ENCODE results near the gene SPATA31C1. TPM values are rescaled to one million over a fixed set of nuclear protein-coding genes. Genes with fewer than 3 reads are reported as not detected.

The SPATA31C1 gene
- total and polyA plus RNA-seq, 2 of the 13 experiments (the other 11 are each of a cell fraction or from before 2014, with no cell fraction given) = not detected

DNA sequence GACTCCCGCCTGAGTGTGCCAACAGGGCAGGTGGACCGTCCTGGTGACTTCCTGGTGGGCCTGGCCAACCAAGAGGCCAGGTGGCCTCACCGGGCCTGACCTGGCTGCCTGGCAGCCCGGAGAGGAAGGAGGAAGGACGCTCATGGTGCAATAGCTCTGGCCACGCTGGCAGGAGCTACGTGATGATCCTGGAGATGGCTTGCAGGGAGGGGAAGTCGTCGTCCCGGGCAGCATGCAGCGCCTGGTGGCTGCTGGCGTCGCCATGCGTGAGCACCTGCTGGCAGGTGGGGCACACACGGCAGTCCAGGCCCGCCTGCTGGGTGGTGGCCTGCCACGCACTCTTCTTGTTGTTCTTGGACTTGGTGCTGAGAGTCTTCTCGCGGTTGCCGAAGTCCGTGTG lies 26.3 kb downstream of the SPATA31C1 start (continued):
- TF ChIP-seq TCF7 (IDR thresholded peaks at IDR 0.05; ENCODE audit: low read depth) (no peak), ZNF549 (CRISPR knock-in tag; IDR thresholded peaks at IDR 0.05) (no peak)

DNA sequence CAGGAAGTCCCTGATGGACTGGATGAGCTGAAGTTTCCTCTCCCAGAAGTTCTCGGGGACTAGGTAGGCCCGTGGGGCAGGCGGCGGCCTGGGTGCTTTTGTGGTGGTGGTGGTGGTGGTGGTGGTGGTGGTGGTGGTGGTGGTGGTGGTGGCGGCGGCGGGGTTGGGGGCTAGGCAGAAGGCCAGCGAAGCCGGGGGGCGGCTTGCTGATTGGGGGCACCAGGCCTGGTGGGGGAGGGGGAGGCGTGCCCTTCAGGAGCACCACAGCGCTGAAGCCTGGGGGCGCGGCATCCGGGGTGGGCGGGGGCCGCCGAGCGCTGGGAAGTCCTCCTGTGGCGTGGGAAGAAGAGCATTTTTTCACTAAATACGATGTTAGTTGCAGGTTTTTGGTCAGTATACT lies 26.9 kb downstream of the SPATA31C1 start:
- Histone ChIP-seq H4K20me1 (ENCODE audit: insufficient read depth, low read length) (no peaks in the 10 kb centered on the region), H2AFZ (ENCODE audit: low read length) (no peak overlapping the region), H3K79me2 (ENCODE audit: insufficient read depth, low read length) (no peaks in the 10 kb centered on the region), H3K4me3 (replicated peaks in 1 of 3; ENCODE audit: insufficient read depth in 1 of 3, low read depth in 2 of 3, low read length in 3 of 3) (no peak overlapping the region), H3K27ac (ENCODE audit: extremely low read length, insufficient read depth, low read length) (no peak overlapping the region), H3K4me1 (ENCODE audit: insufficient read depth, low read length) (no peaks in the 10 kb centered on the region), H3K9ac (ENCODE audit: insufficient read depth, low read depth, low read length) (no peak overlapping the region), H3K36me3 (replicated peaks in 1 of 2; ENCODE audit: control insufficient read depth in 1 of 2, insufficient read depth in 2 of 2, low read length in 2 of 2) (no peaks in the 10 kb centered on the region), H3K9me3 (ENCODE audit: low read length) (no peaks in the 10 kb centered on the region), H3K4me2 (ENCODE audit: low read depth, low read length) (no peak overlapping the region), H3K27me3 (ENCODE audit: control insufficient read depth in 1 of 2, insufficient read depth in 2 of 2, low read length in 2 of 2) (no peaks in the 10 kb centered on the region)
- no TSS peak for BruUV-seq (replicated peaks)
- in situ Hi-C loops (cut with HindIII; ENCODE audit: extremely low pct_ligation_motif_present, low pct_unique_long_range_greater_than_20kb) = no loop called here
- 47% methylated on average over 19 of the region's 21 CpGs for WGBS (ENCODE audit: low lambda C conversion rate)
- no peak for FAIRE-seq
- no peak for TF ChIP-seq REL (CRISPR knock-in tag; conservative IDR thresholded peaks at IDR 0.05)
- no peak for TF ChIP-seq TGIF2 (CRISPR knock-in tag; IDR thresholded peaks at IDR 0.05)
- TF ChIP-seq, protein P1, sequence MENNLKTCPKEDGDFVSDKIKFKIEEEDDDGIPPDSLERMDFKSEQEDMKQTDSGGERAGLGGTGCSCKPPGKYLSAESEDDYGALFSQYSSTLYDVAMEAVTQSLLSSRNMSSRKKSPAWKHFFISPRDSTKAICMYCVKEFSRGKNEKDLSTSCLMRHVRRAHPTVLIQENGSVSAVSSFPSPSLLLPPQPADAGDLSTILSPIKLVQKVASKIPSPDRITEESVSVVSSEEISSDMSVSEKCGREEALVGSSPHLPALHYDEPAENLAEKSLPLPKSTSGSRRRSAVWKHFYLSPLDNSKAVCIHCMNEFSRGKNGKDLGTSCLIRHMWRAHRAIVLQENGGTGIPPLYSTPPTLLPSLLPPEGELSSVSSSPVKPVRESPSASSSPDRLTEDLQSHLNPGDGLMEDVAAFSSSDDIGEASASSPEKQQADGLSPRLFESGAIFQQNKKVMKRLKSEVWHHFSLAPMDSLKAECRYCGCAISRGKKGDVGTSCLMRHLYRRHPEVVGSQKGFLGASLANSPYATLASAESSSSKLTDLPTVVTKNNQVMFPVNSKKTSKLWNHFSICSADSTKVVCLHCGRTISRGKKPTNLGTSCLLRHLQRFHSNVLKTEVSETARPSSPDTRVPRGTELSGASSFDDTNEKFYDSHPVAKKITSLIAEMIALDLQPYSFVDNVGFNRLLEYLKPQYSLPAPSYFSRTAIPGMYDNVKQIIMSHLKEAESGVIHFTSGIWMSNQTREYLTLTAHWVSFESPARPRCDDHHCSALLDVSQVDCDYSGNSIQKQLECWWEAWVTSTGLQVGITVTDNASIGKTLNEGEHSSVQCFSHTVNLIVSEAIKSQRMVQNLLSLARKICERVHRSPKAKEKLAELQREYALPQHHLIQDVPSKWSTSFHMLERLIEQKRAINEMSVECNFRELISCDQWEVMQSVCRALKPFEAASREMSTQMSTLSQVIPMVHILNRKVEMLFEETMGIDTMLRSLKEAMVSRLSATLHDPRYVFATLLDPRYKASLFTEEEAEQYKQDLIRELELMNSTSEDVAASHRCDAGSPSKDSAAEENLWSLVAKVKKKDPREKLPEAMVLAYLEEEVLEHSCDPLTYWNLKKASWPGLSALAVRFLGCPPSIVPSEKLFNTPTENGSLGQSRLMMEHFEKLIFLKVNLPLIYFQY (CRISPR knock-in tag; IDR thresholded peaks at IDR 0.05; ENCODE audit: borderline replicate concordance) = no peak
- TF ChIP-seq CBX2 (IDR thresholded peaks at IDR 0.05; ENCODE audit: low read depth, low read length) = no peak
- TF ChIP-seq CBX2 (CRISPR knock-in tag; IDR thresholded peaks at IDR 0.05; ENCODE audit: low read depth) = no peak
- TF ChIP-seq RARG (CRISPR knock-in tag; IDR thresholded peaks at IDR 0.05; ENCODE audit: low read depth) = no peak
- no peak for TF ChIP-seq ZNF253 (CRISPR knock-in tag; IDR thresholded peaks at IDR 0.05; ENCODE audit: borderline replicate concordance)
- DNase-seq (ENCODE audit: low spot score) = no peak
- no peak for ATAC-seq
- intact Hi-C loops (cut with micrococcal nuclease; ENCODE audit: unreplicated experiment) = no loop called here
- ChIA-PET POLR2A (no interaction called here), CTCF (ENCODE audit: low intra/inter-chr PET ratio, low total read pairs) (no interaction called here)
